ENCODE results near the gene ADAMTS8.

ADAMTS8 gene

DNA sequence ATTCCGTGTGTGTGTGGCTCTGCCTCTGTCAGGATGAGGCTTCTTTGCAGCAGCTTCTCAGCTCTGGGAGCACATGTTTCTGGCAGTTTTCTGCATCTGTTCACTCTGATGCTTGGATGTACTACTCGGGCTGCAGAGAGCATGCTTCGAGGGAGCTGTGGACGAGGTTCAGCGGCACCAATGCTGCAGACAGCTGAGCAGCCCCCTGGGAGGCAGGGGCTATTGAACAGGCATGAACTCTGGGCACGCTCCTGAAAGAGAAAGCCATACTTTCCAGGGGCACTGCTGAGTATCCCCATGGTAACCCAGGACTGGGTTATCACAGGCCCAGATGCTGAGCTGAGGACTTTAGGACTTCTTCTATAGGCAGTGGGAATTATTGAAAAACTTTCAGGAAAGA is 33.8 kb downstream of the ADAMTS8 start:
- DNase-seq (ENCODE audit: low spot score) = no peak

DNA sequence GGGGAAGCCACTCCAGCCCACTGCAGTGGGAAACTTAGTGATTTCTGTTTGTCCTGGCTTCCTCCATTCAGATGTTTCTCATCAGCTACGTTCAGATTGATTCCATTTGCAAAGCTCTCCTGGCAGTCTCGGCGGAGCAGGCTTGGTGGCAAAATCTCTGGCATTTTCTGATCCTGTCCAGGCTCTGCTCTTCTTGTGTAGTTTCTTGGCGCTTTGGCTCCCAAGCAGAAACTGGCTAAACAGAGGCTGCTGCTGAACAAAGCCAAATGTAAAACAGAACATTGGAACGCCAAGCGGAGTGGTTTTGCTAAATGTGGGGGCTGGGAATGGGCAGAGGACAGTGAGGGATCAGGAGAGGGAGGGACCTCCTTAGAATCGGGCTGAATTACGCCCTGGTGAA is 36.7 kb downstream of the ADAMTS8 start:
- DNase-seq (ENCODE audit: low spot score) = no peak

DNA sequence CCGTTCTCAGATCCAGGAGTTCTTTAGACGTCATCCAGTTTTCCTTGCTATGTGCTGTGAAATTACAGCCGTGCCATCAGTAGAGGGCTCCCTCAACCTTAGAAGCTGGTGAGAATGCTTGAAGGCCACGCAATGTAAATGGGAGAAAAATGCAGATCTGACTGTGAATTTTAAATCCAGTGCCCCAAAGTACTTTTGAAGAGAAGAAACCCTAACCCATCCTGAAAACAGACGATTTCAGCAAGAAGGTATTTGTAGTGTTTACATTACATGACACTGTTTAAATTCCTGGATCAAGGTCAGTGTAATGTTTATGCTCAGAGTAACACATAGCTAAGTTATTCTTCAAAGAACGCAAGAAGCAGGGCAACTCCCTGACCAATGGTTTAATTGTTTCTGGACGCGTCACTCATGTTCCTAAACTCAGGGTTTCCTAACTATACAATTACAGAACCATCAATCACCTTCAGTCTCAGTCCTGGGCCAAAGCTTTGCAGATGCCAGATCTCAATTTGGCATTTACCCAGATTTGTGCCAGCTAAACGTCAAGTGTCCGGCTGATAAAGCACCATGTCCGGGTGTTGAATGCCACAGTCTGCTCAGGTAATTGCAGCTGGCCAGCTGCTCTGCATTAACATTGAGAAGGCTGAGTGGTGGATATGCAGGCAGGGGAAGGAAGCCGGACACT is 38.2 kb downstream of the ADAMTS8 start:
- DNase-seq (ENCODE audit: low spot score) = peak; percentile 81

DNA sequence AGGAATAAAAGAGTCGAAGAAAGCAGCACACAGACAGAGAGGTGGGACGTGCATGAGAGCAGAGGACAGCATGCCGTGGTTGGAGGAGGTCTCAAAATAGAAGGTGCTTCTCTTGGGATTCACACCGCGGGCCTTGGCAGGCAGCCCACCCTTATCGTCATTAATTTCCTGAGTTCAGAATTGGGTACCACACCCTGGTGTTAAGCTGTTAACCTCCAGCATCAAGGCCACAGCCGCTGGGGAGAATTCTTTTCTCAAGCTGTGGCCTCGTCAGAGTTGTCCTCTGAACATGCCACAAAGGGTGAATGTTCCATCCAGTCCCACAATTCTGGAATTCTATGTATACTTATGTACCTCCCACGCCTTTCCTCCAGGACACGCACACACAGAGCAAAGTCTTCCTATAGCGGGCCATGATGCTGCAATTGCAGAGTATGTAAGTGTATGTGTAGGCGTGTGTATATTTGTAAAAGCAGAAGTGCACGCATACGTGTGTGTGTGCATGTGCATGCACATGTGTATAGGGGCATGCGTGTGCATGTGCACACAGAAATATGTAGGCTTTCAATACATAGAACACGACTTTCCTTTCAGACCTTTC is 39.0 kb downstream of the ADAMTS8 start:
- no peak for DNase-seq (ENCODE audit: low spot score)

DNA sequence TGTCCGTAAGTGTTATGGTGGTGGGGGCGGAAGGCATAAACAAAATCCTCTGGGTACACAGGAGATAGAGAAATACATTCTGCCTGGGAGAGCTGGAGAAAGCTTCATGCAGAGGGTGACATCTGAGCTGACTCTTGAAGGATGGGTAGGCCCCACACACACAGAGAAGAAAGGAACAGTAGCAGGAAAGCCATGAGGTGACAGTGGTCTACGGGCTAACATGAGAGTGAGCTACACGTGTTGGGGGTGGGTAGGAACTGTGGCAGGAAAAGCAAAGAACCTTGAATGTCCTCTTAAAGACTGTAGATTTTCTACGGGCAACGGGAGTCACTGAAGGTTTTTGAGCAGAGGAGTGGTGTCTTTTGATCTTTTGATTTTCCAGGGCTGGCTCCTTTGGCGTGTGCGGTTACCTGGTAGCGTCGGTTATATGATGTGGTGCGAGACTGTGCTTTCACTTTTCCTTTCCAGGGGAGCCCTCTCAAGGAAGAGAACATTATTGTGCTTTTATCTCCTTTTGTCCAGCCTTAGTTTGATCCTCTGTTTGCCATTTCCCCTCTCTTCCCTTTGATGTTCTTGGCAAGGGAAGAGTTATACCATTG is 39.7 kb downstream of the ADAMTS8 start:
- DNase-seq (ENCODE audit: low spot score) = no peak

DNA sequence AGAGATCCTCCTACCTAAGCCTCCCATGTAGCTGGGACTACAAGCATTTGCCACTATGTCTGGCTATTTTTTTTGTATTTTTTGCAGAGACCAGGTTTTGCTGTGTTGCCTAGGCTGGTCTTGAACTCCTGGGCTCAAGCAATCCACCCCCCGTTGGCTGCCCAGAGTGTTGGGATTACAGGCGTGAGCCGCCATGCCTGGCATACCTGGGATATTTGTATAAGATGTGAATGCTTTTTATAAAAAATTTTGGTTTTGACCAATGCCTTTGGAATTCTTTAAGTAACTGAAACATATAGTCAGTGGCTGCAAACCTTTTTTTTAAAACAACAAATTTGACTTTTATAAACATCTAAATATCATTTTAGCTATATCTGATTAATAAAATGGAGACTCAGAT is 42.4 kb downstream of the ADAMTS8 start:
- DNase-seq (ENCODE audit: low spot score) = no peak

DNA sequence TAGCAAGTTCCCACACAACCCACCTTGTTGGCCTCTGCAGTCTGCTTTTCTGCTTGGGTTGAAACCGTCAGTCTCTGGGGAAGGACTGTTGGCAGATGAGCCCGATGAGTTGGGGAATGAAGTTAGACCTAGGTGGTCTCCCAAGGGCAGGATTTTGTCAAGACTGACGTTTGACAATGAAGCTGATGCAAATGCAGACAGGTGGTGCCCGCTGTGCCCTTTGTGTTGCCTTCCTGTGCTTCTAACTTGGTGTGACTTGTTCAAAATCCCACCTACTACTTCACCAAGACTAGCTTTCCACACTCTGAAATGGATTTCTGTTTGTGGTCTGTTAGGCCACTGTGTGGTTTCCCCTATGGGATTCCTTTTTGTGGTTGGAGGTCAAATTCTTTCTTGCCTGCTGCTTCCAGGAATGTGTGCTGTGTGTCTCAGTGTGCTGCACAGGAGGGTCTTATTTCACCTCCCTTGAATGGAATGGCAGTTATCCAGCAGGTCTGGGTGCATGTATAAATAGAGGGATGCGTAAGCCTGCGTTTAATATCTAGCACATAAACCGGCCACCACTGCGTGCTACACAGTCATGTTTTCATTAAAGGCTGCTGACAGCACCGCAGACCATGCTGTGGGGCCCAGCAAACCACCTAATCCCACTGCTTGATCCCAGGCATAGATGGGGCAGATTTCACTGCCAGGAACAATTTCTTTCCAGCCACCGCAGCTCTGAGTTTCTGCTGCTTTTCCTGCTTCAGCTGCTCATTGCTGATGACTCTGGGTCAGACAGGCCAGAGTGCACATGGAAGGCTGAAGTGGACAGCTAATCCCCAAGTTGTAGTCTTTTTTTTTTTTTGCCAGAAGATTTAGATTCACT is 44.8 kb downstream of the ADAMTS8 start:
- DNase-seq (ENCODE audit: low spot score) = peak; percentile 72

DNA sequence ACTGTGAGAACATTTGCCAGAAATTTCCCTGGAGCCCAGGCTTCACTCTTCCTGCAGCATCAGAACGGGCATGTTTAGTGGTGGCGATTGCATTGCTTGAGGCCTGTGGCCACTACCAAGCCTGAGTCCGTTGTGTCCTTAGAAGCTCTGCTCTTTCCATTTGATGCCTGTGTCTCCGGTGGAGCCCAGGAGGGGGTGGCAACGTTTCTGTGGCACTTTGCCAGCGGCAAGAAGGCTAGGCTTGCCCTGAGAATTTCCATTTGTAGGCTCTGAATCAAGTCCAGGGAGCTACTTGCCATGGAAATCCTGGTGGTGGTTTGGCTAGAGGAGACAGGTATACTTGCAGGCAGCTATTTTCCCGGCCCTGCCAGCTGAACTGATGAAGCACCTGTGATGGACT is 47.1 kb downstream of the ADAMTS8 start:
- no peak for DNase-seq (ENCODE audit: low spot score)

DNA sequence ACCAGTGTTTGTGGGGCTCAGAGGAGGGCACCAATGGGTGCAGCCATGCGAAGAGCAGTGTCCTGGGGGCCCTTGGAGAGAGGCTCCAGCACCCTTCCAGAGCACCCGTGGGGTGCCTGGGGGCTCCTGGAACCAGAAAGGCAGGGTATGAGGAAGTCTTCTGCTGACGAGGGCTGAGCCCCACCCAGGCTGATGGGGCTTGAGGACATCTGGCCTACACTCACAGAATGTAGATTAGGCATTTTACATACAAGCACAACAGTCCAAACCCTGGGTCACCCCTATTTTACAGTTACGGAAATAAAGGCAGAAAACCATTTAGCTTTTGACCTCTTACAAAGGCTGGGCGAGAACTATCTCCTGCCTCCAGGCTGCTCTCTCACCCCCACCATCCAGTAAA is 47.6 kb downstream of the ADAMTS8 start:
- no peak for DNase-seq (ENCODE audit: low spot score)

DNA sequence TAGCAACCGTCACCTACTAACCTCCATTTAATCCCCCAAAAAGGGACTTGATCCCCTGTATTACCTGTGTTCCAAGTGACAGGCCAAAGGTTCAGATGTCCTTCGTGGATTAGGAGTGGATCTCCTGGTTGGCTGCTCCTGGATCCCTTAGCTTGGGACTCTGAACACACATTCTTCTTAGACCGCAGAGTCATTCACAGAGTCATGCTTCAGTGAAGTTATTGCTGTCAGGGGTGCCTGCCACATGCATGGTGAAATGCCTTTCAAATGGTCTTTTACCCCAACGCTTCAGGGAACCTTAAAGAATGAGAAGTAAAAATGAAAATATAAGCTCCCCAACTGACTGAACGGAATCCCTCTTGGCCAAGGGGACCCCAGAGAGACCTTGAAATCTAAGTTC is 49.1 kb downstream of the ADAMTS8 start:
- no peak for DNase-seq (ENCODE audit: low spot score)

DNA sequence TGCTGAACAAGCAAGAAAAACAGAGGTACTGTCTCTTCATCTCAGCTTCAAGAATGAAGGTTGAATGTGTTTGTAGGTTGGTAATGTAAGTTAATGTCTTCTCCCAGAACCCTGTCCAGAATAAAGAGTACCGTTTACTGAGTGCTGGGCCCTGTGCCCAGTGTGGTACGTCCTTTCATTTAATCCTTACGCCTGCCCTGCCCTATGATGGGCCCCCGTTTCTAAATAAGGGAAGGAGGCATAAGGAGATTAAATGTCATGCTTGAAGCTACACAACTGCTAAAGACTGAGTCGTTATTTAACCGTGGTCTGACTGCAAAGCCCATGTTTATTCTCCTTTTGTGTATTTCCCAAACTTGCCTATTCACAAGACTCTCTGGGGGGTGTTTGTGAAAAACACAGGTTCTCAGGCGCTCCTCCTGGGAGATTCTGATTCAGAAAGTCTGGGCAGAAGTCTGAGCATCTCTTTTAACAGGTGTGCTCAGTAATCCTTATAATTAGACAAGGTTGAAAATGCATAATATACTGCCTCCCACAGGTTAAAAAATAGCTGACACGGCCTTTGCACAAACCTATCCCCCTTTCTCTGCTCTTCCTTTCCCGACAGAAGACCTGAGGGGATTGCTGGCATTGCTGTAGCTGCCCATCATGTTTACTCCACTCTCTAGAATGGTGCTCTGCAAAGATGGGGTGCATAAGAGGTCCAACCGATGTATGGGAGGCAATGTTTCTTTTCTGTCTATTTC is 57.4 kb downstream of the ADAMTS8 start:
- DNase-seq (ENCODE audit: low spot score) = no peak

DNA sequence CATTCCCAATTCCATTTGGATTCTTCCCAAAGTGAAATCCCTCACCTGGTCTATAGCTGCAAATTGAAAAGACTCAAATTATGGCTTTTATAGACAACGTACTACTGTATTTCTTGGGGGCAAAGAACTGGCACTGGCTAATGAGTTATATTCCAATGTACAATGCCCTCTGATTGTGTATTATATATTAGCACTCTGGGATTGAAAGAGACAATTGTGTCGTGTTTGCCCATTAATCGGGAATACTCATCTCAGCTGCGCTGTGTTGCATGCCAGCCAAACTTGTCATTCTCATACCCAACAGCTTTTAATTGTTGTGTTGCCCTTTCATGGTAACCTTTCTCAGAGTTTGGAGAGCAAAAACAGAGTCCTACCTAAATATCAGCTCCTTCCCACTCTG is 58.7 kb downstream of the ADAMTS8 start:
- no peak for DNase-seq (ENCODE audit: low spot score)

DNA sequence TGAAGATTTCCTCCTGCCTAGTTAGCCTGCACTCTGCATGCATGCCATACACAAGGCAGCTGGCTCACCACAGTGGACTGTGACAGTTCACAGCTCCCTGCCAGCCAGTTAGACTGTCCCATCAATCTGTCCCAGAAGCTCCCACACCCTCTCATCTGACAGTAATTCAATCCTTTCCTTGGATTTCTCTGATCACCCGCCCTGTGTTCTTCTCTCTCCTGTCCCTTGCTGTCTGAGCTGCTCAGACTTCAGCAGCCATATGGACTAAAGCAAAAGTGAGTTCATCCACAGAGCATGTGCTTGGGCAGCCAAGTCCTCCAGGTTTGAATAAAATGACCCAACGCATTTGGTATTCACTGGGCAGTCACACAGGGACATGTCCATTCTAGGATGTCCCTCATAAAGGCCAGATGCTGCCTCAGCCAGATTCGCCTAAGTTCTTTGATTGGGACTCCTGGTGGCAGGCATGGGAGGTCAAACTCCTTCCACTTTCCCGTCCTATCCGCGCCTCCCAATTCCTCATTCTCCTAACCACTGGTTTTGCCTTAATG is 59.2 kb downstream of the ADAMTS8 start:
- DNase-seq (ENCODE audit: low spot score) = peak; percentile 28

DNA sequence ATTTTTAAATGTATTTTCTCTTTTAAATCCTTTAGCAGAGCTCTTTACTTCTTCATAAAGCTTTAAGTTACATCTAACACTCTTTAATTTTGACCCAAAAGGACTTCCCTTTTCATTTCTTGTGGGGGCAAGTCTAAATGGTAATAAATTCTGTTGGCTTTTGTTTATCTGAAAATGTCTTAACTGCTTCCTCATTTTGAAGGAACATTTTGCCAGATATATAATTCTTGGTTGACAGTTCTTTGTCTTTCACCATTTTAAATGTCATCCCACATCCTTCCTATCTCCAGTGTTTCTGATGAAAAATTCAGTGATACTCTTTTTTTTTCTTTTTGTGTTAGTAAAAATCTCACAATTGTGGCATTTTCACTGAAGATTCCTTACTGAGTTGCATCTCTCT is 69.0 kb downstream of the ADAMTS8 start:
- DNase-seq (ENCODE audit: low spot score) = no peak

DNA sequence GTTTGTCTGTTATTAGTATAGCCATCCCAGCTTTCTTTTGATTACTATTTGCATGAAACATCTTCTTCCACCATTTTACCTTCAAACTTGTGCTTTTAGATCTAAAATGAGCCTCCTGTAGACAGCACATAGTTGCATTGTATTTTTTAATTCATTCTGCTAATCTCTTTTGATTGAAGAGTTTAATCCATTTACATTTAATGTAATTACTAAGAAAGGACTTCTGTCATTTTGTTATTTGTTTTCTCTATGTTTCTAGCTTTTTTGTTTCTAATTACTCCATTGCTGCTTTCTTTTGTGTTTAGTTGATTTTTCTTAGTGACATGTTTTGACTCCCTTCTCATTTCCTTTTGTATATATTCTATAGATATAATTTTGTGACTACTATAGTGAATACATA is 70.0 kb downstream of the ADAMTS8 start:
- DNase-seq (ENCODE audit: low spot score) = no peak
